ENCODE results near the gene IQSEC1.

The IQSEC1 gene

DNA sequence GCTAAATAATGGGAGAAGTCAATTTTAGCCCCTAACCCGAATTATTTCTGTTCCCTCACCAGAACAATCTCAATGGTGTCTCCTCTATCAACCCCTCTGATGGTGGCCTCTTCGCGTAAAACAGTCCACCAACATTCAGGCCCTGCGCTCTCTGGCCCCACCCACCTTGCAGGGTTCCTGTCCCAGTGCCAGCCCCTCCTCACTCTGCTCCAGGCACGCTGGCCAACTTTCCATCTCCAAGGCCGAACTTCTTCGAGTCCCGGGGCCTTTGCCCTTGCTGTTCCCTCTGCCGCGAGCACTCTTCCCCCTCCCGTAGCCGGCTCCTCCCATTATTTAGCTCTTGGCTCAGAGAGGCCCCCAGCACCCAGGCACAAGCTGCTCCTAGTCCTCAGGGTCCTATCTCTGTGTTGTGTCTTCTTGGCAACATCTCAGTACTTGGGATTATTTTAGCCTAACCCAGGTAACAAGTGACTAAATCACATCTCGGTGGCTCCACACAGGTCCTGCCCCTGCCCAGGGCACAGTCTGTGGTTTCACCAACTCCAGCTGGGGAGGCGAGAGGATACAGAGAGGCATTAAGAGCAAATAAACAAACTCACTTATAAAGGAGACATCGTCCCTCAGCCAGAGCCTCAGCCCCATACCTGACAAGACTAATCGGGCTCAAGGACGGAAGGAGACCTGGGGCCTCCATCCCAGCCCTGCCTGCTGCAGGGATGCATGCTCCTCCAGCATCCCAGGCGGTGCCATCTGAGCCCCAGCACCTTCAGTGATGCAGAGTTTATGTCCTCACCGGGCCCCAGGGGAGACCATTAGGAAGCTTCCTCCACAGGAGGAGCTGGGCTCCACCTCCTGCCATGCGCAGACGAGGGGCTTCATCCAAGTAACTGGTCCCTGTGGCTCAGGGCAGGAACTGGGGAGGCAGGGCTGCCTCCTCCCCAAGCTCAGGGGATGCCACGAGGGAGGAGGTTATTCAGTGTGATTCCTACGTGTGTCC, 19.7 kb upstream of the IQSEC1 start:
- 73% methylated on average over 23 of the region's 23 CpGs for WGBS
- no peaks in the 10 kb centered on the region for H3K27me3 ChIP-seq (ENCODE audit: insufficient read depth, low read length)
- H3K9me3 ChIP-seq (ENCODE audit: insufficient read depth, low read depth, low read length), result no peaks in the 10 kb centered on the region
- H3K27ac ChIP-seq (ENCODE audit: low read depth, low read length), result no peak overlapping the region
- 0 out of 2 replicates have a peak, but pooled peaks cover 3% of the 10 kb centered on the region for H3K4me1 ChIP-seq (ENCODE audit: insufficient read depth, low read length)
- H3K9ac ChIP-seq (ENCODE audit: low read depth, low read length), result no peak overlapping the region
- no peak overlapping the region for H3K4me3 ChIP-seq (ENCODE audit: low read length)
- no peaks in the 10 kb centered on the region for H3K36me3 ChIP-seq (ENCODE audit: insufficient read depth, low read length)

- Histone ChIP-seq H3K4me1 (ENCODE audit: insufficient read depth, low read length) (0 out of 2 replicates have a peak, but pooled peaks cover 3% of the 10 kb centered on the region), H3K4me3 (ENCODE audit: low read length) (no peak overlapping the region), H3K9me3 (ENCODE audit: insufficient read depth, low read depth, low read length) (no peaks in the 10 kb centered on the region), H3K36me3 (ENCODE audit: insufficient read depth, low read length) (no peaks in the 10 kb centered on the region), H3K9ac (ENCODE audit: low read depth, low read length) (no peak overlapping the region), H3K27me3 (ENCODE audit: insufficient read depth, low read length) (no peaks in the 10 kb centered on the region), H3K27ac (ENCODE audit: low read depth, low read length) (no peak overlapping the region)
- WGBS, result 39% methylated on average over 20 of the region's 20 CpGs
Measured at GRCh38 chr3:13091898-13092611, 18.8 kb upstream of the IQSEC1 start.

GRCh38 chr3:13088028-13089006, 15.1 kb upstream of the IQSEC1 start:
- no peak overlapping the region for H3K4me3 ChIP-seq (ENCODE audit: low read length)
- no peaks in the 10 kb centered on the region for H3K9me3 ChIP-seq (ENCODE audit: insufficient read depth, low read depth, low read length)
- no peak overlapping the region for H3K27ac ChIP-seq (ENCODE audit: low read depth, low read length)
- no peak overlapping the region for H3K9ac ChIP-seq (ENCODE audit: low read depth, low read length)
- no peaks in the 10 kb centered on the region for H3K27me3 ChIP-seq (ENCODE audit: insufficient read depth, low read length)
- no peaks in the 10 kb centered on the region for H3K36me3 ChIP-seq (ENCODE audit: insufficient read depth, low read length)
- 85% methylated on average over 14 of the region's 14 CpGs for whole genome bisulfite sequencing
- H3K4me1 ChIP-seq (ENCODE audit: insufficient read depth, low read length), result 0 out of 2 replicates have a peak, but pooled peaks cover 3% of the 10 kb centered on the region

DNA sequence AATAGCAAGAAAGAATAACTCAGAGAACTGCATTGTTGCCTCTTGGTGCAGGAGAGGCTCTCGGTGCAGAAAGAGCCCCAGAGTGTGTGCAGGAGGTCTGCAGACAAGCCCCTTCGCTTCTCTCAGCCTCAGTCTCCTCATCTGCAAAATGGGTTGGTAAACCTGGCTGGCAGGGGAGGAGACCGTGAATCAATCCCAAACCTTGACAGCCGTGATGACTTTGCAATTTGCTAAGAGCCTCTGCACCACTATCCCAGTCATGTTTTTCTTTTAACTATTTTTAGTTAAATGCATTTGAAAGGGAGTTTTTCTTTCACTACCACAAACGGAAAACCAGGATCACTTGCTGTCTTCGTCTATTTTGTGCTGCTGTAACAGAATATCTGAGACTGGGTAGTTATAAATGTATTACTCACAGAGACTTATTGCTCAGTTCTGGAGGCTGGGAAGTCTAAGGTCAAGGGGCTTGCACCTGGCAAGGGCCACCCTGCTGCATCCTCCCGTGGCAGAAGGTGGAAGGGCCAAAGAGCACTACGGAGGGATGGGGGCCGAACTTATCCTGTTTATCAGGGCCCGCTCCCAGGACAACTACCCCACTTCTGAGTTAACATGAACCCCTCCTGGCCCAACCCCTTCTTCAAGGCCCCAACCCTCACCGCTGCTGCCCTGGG, 14.2 kb upstream of the IQSEC1 start:
- H3K9me3 ChIP-seq (ENCODE audit: insufficient read depth, low read depth, low read length), result no peaks in the 10 kb centered on the region
- H3K9ac ChIP-seq (ENCODE audit: low read depth, low read length), result no peak overlapping the region
- no peaks in the 10 kb centered on the region for H3K27me3 ChIP-seq (ENCODE audit: insufficient read depth, low read length)
- H3K36me3 ChIP-seq (ENCODE audit: insufficient read depth, low read length), result no peaks in the 10 kb centered on the region
- 89% methylated on average over 11 of the region's 11 CpGs for WGBS
- H3K4me1 ChIP-seq (ENCODE audit: insufficient read depth, low read length), result 0 out of 2 replicates have a peak, but pooled peaks cover 2% of the 10 kb centered on the region
- no peak overlapping the region for H3K4me3 ChIP-seq (ENCODE audit: low read length)
- H3K27ac ChIP-seq (ENCODE audit: low read depth, low read length), result no peak overlapping the region

DNA sequence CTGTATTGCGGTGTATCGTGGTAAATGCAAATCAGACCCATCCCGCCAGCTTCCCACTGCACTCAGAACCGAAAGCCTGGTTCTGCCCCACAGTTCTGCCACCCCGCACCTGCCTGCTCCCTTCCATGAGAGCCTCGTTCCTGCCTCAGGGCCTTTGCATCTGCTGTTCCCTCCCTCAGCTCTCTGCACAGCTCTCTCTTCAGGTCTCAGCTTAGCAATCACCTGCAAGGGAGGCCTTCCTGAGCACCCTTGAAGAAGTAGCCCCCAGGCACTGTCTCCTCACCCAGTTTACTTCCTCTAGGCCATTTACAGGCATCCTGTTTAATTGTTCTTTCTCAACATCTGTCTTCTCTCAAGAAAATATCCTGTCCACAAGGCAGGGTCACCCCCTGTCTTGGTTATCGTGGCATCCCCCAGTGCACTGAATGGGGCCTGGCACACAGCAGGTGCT, 13.3 kb upstream of the IQSEC1 start:
- H3K4me3 ChIP-seq (ENCODE audit: low read length), result no peak overlapping the region
- H3K4me1 ChIP-seq (ENCODE audit: insufficient read depth, low read length), result no peaks in the 10 kb centered on the region
- no peaks in the 10 kb centered on the region for H3K27me3 ChIP-seq (ENCODE audit: insufficient read depth, low read length)
- no peak overlapping the region for H3K9ac ChIP-seq (ENCODE audit: low read depth, low read length)
- H3K36me3 ChIP-seq (ENCODE audit: insufficient read depth, low read length), result no peaks in the 10 kb centered on the region
- WGBS, result 94% methylated on average over 7 of the region's 7 CpGs
- H3K9me3 ChIP-seq (ENCODE audit: insufficient read depth, low read depth, low read length), result no peaks in the 10 kb centered on the region
- no peak overlapping the region for H3K27ac ChIP-seq (ENCODE audit: low read depth, low read length)

GRCh38 chr3:13085846-13086179, 12.6 kb upstream of the IQSEC1 start:
- H3K4me3 ChIP-seq (ENCODE audit: low read length), result no peak overlapping the region
- WGBS, result 90% methylated on average over 8 of the region's 8 CpGs

DNA sequence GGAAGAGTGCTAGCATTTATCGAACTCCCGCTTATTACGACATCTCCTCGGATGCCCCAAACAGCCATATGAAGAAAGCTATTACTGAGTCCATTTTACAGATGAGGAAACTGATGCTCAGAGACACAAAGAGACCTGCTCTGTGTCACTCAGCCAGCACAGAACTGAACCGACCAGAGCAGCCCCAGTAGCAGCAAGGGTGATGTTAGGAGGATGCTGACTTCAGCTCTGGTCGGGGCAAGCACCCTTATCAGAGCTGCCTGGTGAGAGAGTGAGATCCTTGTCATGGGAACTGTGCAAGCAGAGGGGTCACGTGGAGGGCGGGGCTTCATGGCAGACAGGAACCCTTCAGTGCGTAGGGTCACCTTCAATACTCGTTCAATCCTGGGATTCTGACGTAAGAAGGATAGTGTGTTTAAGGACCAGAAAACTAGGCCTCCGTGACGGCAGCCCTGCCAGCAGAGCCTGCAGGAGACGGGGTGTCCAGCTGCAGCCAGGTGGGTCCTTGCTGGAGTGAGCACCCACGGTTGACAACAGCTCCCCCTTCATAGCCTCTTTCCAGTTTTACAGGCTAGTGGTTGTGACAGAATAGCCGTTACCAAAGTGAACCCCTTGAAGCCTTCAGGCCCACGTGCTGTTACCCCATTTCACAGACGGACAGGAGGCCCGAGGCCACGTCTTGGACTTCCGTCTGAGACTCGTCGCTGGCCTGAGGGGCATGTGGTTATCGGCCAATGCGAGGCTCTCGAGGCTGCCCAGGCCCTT, 12.0 kb upstream of the IQSEC1 start:
- H3K9me3 ChIP-seq (ENCODE audit: insufficient read depth, low read depth, low read length), result no peaks in the 10 kb centered on the region
- no peak overlapping the region for H3K9ac ChIP-seq (ENCODE audit: low read depth, low read length)
- H3K4me1 ChIP-seq (ENCODE audit: insufficient read depth, low read length), result peaks cover 3% of the 10 kb centered on the region; the same call in 1 of the 2 replicates
- WGBS, result 93% methylated on average over 26 of the region's 26 CpGs
- no peaks in the 10 kb centered on the region for H3K36me3 ChIP-seq (ENCODE audit: insufficient read depth, low read length)
- H3K27me3 ChIP-seq (ENCODE audit: insufficient read depth, low read length), result no peaks in the 10 kb centered on the region
- no peak overlapping the region for H3K27ac ChIP-seq (ENCODE audit: low read depth, low read length)
- H3K4me3 ChIP-seq (ENCODE audit: low read length), result no peak overlapping the region

More at GRCh38 chr3:13085846-13086179, 12.6 kb upstream of the IQSEC1 start:
- Histone ChIP-seq H3K9ac (ENCODE audit: low read depth, low read length) (no peak overlapping the region), H3K36me3 (ENCODE audit: insufficient read depth, low read length) (no peaks in the 10 kb centered on the region), H3K4me1 (ENCODE audit: insufficient read depth, low read length) (no peaks in the 10 kb centered on the region), H3K9me3 (ENCODE audit: insufficient read depth, low read depth, low read length) (no peaks in the 10 kb centered on the region), H3K27ac (ENCODE audit: low read depth, low read length) (no peak overlapping the region), H3K27me3 (ENCODE audit: insufficient read depth, low read length) (no peaks in the 10 kb centered on the region)

- peaks cover 3% of the 10 kb centered on the region; the same call in 1 of the 2 replicates for H3K4me1 ChIP-seq (ENCODE audit: insufficient read depth, low read length)
- WGBS, result 92% methylated on average over 5 of the region's 8 CpGs
- H3K9ac ChIP-seq (ENCODE audit: low read depth, low read length), result no peak overlapping the region
- no peaks in the 10 kb centered on the region for H3K36me3 ChIP-seq (ENCODE audit: insufficient read depth, low read length)
- no peak overlapping the region for H3K4me3 ChIP-seq (ENCODE audit: low read length)
- H3K27ac ChIP-seq (ENCODE audit: low read depth, low read length), result no peak overlapping the region
- H3K9me3 ChIP-seq (ENCODE audit: insufficient read depth, low read depth, low read length), result no peaks in the 10 kb centered on the region
- H3K27me3 ChIP-seq (ENCODE audit: insufficient read depth, low read length), result no peaks in the 10 kb centered on the region
Measured at GRCh38 chr3:13083898-13084297, 10.7 kb upstream of the IQSEC1 start.

GRCh38 chr3:13083254-13083653, 10.0 kb upstream of the IQSEC1 start:
- WGBS, result 89% methylated on average over 6 of the region's 6 CpGs
- peaks cover 3% of the 10 kb centered on the region; the same call in 1 of the 2 replicates for H3K4me1 ChIP-seq (ENCODE audit: insufficient read depth, low read length)
- no peaks in the 10 kb centered on the region for H3K27me3 ChIP-seq (ENCODE audit: insufficient read depth, low read length)
- H3K9me3 ChIP-seq (ENCODE audit: insufficient read depth, low read depth, low read length), result no peaks in the 10 kb centered on the region
- no peak overlapping the region for H3K9ac ChIP-seq (ENCODE audit: low read depth, low read length)
- no peaks in the 10 kb centered on the region for H3K36me3 ChIP-seq (ENCODE audit: insufficient read depth, low read length)
- no peak overlapping the region for H3K4me3 ChIP-seq (ENCODE audit: low read length)
- H3K27ac ChIP-seq (ENCODE audit: low read depth, low read length), result no peak overlapping the region

Data from HUES64 (cell line).